MG63 (cell line): ENCODE results near the gene ELL3. TPM values are rescaled to one million over a fixed set of nuclear protein-coding genes. Genes with fewer than 3 reads are reported as not detected.

Experiments
- DNase-seq: peaks from one replicate; pipeline ENCODE4 v3.0.0-alpha.2; 2020
- H3K27me3 ChIP-seq: fragments of 250-450 bp; sonication (Bioruptor Pico); 2 replicates; pipeline ENCODE4 v1.5.1; 2020; ENCODE audit warnings: mild to moderate bottlenecking, moderate library complexity
- H3K36me3 ChIP-seq: fragments of 250-450 bp; sonication (Bioruptor Pico); 2 replicates; pipeline ENCODE4 v1.5.1; 2020; ENCODE audit warnings: mild to moderate bottlenecking, moderate library complexity
- H3K4me3 ChIP-seq: fragments of 250-450 bp; sonication (Bioruptor Pico); 2 replicates; pipeline ENCODE4 v1.5.1; 2020; ENCODE audit warnings: mild to moderate bottlenecking, moderate library complexity
- H3K9me3 ChIP-seq: fragments of 250-450 bp; sonication (Bioruptor Pico); 2 replicates; pipeline ENCODE4 v1.5.1; 2020; ENCODE audit warnings: mild to moderate bottlenecking, moderate library complexity
- total RNA-seq: library from RNA; depleted of rRNA; stranded (reverse); fragments of >200 nt; shearing (Covaris generic); gene quantifications from 2 replicates; pipeline ENCODE4 v1.2.3, GENCODE V29; 2014; ENCODE audit warnings: low replicate concordance

Gene ELL3
- total RNA-seq, 1 experiment from 2014 or later, result 5.6 TPM

- H3K36me3 ChIP-seq, result peaks cover 56% of the 10 kb centered on the region
Observed at GRCh38 chr15:43794269-43795037, 17.7 kb upstream of the ELL3 start.

GRCh38 chr15:43793647-43794046, 16.9 kb upstream of the ELL3 start:
- DNase-seq, result no peak
- Histone ChIP-seq H3K36me3 (peaks cover 50% of the 10 kb centered on the region), H3K27me3 (no peaks in the 10 kb centered on the region), H3K4me3 (peak overlapping the region; percentile 70), H3K9me3 (no peaks in the 10 kb centered on the region)

More at GRCh38 chr15:43794269-43795037, 17.7 kb upstream of the ELL3 start:
- DNase-seq, result peak; percentile 34
- Histone ChIP-seq H3K9me3 (no peaks in the 10 kb centered on the region), H3K4me3 (peak overlapping the region; percentile 70; the same call in 1 of the 2 replicates), H3K27me3 (no peaks in the 10 kb centered on the region)

- DNase-seq, result peak; percentile 38
Observed at GRCh38 chr15:43792761-43793476, 16.2 kb upstream of the ELL3 start.

GRCh38 chr15:43791993-43792760, 15.4 kb upstream of the ELL3 start, which contains the start of gene SERF2:
Gene SERF2, plus strand, starts transcription at chr15:43792320. Its CDS starts 57 bp downstream, at chr15:43792377.
- peak; percentile 100 for DNase-seq
- peak within 1 kb of the TSS; percentile 70 for H3K4me3 ChIP-seq
- H3K36me3 ChIP-seq, result peaks cover 45% of the 10 kb centered on the region
- no peaks in the 10 kb centered on the region for H3K9me3 ChIP-seq
- no peaks in the 10 kb centered on the region for H3K27me3 ChIP-seq

More at GRCh38 chr15:43792761-43793476, 16.2 kb upstream of the ELL3 start:
- no peaks in the 10 kb centered on the region for H3K27me3 ChIP-seq
- H3K9me3 ChIP-seq, result no peaks in the 10 kb centered on the region
- peaks cover 45% of the 10 kb centered on the region for H3K36me3 ChIP-seq
- H3K4me3 ChIP-seq, result peak overlapping the region; percentile 70

- Histone ChIP-seq H3K27me3 (no peaks in the 10 kb centered on the region), H3K9me3 (no peaks in the 10 kb centered on the region; the same call in 1 of the 2 replicates), H3K36me3 (peaks cover 18% of the 10 kb centered on the region), H3K4me3 (no peak overlapping the region)
- DNase-seq, result no peak
Observed at GRCh38 chr15:43789409-43789808, 12.6 kb upstream of the ELL3 start.

GRCh38 chr15:43779016-43779415, 2.2 kb upstream of the ELL3 start:
- DNase-seq, result no peak
- Histone ChIP-seq H3K9me3 (peaks cover 1% of the 10 kb centered on the region; the same call in 1 of the 2 replicates), H3K4me3 (no peak overlapping the region), H3K36me3 (peaks cover 10% of the 10 kb centered on the region), H3K27me3 (no peaks in the 10 kb centered on the region)

- H3K9me3 ChIP-seq, result no peaks in the 10 kb centered on the region
- DNase-seq, result peak; percentile 85
- no peaks in the 10 kb centered on the region for H3K27me3 ChIP-seq
- peak overlapping the region; percentile 64 for H3K4me3 ChIP-seq
- H3K36me3 ChIP-seq, result peaks cover 24% of the 10 kb centered on the region
Observed at GRCh38 chr15:43777267-43777914, 625 bp upstream of the ELL3 start.

- no peak for DNase-seq
- Histone ChIP-seq H3K36me3 (peaks cover 36% of the 10 kb centered on the region), H3K9me3 (no peaks in the 10 kb centered on the region), H3K4me3 (no peak overlapping the region; the same call in 1 of the 2 replicates), H3K27me3 (no peaks in the 10 kb centered on the region)
Observed at GRCh38 chr15:43776101-43776717, 557 bp downstream of the ELL3 start.

- H3K27me3 ChIP-seq, result no peaks in the 10 kb centered on the region
- H3K36me3 ChIP-seq, result peaks cover 43% of the 10 kb centered on the region
- DNase-seq, result peak; percentile 61
- no peak overlapping the region for H3K4me3 ChIP-seq
- no peaks in the 10 kb centered on the region for H3K9me3 ChIP-seq
Observed at GRCh38 chr15:43775411-43775965, 1.3 kb downstream of the ELL3 start.

- H3K36me3 ChIP-seq, result peaks cover 56% of the 10 kb centered on the region
Observed at GRCh38 chr15:43774062-43774461, 2.7 kb downstream of the ELL3 start.

GRCh38 chr15:43772624-43773023, 4.1 kb downstream of the ELL3 start:
- no peak overlapping the region for H3K4me3 ChIP-seq
- H3K36me3 ChIP-seq, result peaks cover 67% of the 10 kb centered on the region
- no peaks in the 10 kb centered on the region for H3K27me3 ChIP-seq
- H3K9me3 ChIP-seq, result no peaks in the 10 kb centered on the region
- no peak for DNase-seq

More at GRCh38 chr15:43774062-43774461, 2.7 kb downstream of the ELL3 start:
- H3K9me3 ChIP-seq, result no peaks in the 10 kb centered on the region
- H3K4me3 ChIP-seq, result no peak overlapping the region
- no peak for DNase-seq
- H3K27me3 ChIP-seq, result no peaks in the 10 kb centered on the region

GRCh38 chr15:43771816-43772215, 5.0 kb downstream of the ELL3 start:
- H3K36me3 ChIP-seq, result peaks cover 75% of the 10 kb centered on the region

GRCh38 chr15:43769584-43770228, 7.1 kb downstream of the ELL3 start:
- Histone ChIP-seq H3K9me3 (no peaks in the 10 kb centered on the region), H3K36me3 (peaks cover 90% of the 10 kb centered on the region), H3K4me3 (no peak overlapping the region), H3K27me3 (no peaks in the 10 kb centered on the region)
- DNase-seq, result peak; percentile 45

More at GRCh38 chr15:43771816-43772215, 5.0 kb downstream of the ELL3 start:
- no peaks in the 10 kb centered on the region for H3K27me3 ChIP-seq
- DNase-seq, result no peak
- H3K4me3 ChIP-seq, result no peak overlapping the region
- H3K9me3 ChIP-seq, result no peaks in the 10 kb centered on the region

GRCh38 chr15:43763819-43764446, 12.8 kb downstream of the ELL3 start:
- Histone ChIP-seq H3K9me3 (no peaks in the 10 kb centered on the region), H3K27me3 (no peaks in the 10 kb centered on the region), H3K36me3 (peaks cover 91% of the 10 kb centered on the region), H3K4me3 (no peak overlapping the region)
- no peak for DNase-seq

GRCh38 chr15:43762824-43763223, 13.9 kb downstream of the ELL3 start:
- no peak for DNase-seq
- H3K9me3 ChIP-seq, result no peaks in the 10 kb centered on the region
- no peak overlapping the region for H3K4me3 ChIP-seq
- H3K36me3 ChIP-seq, result peaks cover 88% of the 10 kb centered on the region
- H3K27me3 ChIP-seq, result no peaks in the 10 kb centered on the region
